ENCODE measurements around the gene SLC46A2.
A peak's percentile ranks its signal among the peaks of the same experiment; 100 is the strongest.

The SLC46A2 gene

GRCh38 chr9:112884721-112885120, 6.0 kb downstream of the SLC46A2 start:
- DNase-seq = no peak

DNA sequence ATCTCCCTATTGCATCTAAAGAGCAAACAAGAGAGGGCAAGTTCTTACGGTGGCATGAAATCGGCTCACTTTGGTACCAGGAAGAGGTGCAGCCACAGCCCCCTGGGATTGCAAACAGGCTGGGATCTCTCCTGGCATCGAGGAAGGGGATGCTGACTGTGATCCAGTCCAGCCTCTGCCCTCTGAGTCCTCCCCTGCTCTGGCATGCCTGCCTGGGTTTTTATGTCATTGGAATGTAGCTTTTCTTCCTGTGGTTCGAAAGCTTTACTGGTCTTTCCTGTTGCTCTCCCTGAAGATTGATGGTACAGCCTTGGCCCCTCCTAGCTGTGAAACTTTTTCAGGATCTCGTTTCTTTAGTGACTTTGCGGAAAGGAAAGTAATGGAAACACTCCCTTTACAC, 6.6 kb downstream of the SLC46A2 start:
- DNase-seq = no peak

- DNase-seq = no peak
These were observed 9.3 kb downstream of the SLC46A2 start for GRCh38 chr9:112881331-112881730.

- no peak for DNase-seq
These were observed 10.0 kb downstream of the SLC46A2 start for GRCh38 chr9:112880650-112881049.

GRCh38 chr9:112878752-112879151, 11.9 kb downstream of the SLC46A2 start:
- no peak for DNase-seq

- no peak for DNase-seq
These were observed 16.8 kb downstream of the SLC46A2 start for GRCh38 chr9:112873773-112874405.

GRCh38 chr9:112872019-112872418, 18.7 kb downstream of the SLC46A2 start:
- peak; percentile 37 for DNase-seq

DNA sequence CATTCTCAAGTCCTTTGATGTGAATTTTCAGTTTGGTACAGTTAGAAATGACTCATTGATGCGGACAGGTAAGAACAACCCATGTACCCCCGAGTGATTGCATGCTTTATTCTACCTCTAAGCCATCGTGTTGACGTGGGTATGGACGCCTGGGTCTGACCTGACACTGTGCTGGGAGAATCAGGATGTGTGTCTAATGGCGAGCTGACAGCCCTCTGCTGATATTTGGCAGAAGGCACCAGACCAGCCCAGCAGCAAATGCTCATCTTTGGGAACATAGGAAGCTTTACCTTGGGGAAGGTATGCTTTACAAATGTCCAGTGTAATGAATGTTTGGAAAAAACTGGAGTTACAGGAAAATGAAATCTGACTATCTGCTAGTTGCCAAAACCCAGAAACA, 20.1 kb downstream of the SLC46A2 start:
- no peak for DNase-seq

- peak; percentile 10 for DNase-seq
These were observed 20.8 kb downstream of the SLC46A2 start for GRCh38 chr9:112869917-112870316.

- DNase-seq = no peak
These were observed 21.6 kb downstream of the SLC46A2 start for GRCh38 chr9:112869041-112869529.

DNA sequence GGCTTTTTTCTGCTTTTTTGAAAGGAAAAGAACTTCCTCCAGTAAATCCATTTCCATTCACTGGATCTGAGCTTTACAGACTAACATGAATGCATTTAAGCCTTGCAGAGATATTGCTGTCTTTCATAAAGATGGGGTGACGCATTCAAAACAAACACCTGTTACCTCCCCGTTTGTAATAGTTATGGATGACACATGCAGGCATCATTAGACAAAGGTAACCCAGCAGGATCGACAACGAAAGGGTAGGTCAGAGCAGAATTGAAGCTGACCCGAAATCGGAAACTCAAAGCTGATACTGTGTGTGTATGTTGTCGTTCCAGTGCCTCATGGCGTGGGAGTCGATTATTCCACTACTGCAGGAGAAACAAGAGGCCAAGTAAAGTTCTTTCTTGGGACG, 22.2 kb downstream of the SLC46A2 start:
- DNase-seq = no peak

DNA sequence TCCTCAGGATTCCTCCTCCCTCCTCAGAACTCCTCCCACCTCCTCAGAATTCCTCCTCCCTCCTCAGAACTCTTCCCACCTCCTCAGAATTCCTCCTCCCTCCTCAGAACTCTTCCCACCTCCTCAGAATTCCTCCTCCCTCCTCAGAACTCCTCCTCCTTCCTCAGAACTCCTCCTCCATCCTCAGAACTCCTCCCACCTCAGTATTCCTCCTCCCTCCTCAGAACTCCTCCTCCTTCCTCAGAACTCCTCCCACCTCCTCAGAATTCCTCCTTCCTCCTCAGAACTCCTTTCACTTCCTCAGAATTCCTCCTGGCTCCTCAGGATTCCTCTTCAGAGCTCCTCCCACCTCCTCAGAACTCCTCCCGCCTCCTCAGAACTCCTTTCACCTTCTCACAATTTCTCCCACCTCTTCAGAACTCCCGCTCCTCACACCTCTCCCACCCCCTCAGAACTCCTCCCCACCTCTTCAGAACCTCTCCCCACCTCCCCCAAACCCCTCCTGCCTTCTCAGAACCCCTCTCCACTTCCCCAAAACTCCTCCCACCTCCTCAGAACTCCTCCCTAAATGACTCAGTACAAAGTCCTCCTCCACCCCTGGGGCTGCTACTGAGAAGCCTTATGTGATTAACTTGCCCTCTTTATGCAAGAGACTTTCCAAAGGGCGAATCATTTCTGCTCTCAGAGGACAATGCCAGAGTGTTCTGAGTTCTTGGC, 23.2 kb downstream of the SLC46A2 start:
- no peak for DNase-seq

DNA sequence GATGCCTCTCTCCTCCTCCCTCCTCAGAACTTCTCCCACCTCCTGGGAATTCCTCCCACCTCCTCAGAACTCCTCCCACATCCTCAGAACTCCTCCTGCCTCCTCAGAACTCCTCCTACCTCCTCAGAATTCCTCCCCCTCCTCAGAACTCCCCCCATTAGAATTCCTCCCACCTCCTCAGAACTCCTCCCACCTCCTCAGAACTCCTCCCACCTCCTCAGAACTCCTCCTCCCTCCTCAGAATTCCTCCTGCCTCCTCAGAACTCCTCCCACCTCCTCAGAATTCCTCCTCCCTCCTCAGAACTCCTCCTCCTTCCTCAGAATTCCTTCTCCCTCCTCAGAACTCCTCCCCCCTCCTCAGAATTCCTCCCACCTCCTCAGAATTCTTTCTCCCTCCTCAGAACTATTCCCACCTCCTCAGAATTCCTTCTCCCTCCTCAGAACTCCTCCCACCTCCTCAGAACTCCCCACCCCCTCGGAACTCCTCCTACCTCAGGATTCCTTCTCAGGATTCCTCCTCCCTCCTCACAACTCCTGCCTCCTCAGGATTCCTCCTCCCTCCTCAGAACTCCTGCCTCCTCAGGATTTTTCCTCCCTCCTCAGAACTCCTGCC, 23.9 kb downstream of the SLC46A2 start:
- no peak for DNase-seq

- no peak for DNase-seq
These were observed 25.7 kb downstream of the SLC46A2 start for GRCh38 chr9:112864982-112865381.

DNA sequence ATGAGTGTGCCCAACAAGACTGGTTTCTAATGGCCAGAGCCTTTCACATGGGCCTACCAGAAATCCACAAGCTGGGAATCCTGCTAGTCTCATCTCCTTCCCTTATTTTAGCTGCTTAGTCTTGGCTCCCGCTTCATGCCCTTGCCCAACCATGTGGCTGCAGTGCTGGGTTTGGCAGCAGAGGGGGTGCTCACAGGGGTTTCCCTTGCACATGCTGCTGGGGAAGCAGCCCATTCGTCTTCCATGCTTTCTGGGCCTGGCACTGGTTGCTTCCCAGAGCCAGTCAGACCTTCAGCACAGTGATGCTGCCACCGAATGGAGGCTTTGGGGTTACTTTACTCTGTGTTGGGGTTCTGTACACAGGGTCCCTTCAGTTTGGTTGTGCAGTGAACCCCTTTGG, 26.3 kb downstream of the SLC46A2 start:
- no peak for DNase-seq

GRCh38 chr9:112863746-112864145, 26.9 kb downstream of the SLC46A2 start:
- DNase-seq = no peak

DNA sequence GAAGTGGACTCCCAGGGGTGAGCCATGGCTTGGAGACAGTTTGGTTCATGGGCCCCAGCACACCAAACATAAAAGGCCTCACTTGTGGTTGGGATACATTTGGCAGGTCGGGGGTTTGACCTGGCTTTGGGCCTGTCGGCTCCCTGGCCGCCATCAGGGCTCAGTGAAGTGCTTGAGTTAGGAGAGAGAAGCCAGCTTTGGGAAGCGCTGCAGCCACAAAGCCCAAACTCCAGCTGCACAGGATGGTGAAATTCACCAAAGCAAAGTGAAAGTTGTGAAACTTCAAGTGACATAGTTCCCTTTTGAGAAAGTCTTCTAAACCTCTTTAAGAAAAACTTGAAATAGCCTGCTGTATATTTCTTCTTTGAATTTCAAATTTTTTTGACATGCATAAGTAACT, 27.5 kb downstream of the SLC46A2 start:
- DNase-seq = no peak

GRCh38 chr9:112861638-112862555, 28.8 kb downstream of the SLC46A2 start:
- no peak for DNase-seq

DNA sequence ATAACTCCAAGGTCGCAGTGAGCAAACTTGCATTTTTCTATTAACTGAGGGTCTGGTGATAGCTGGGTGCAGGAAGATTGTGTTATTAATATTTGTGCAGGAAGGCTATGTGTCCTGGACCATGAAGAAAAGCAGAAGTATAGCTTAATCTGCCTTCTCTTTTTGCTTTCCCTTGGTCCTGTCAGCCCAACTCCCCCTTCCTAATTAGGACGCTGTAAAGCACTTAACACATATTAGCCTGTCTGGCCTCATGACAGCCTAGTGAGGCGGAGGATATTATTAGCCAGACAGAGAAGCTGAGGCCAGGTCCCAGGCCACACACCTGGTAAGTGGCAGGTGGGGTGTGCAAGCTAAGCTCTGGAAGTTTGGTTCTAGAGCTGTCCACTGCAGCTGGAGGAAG, 29.5 kb downstream of the SLC46A2 start:
- no peak for DNase-seq

- DNase-seq = no peak
These were observed 30.2 kb downstream of the SLC46A2 start for GRCh38 chr9:112860451-112860850.

DNA sequence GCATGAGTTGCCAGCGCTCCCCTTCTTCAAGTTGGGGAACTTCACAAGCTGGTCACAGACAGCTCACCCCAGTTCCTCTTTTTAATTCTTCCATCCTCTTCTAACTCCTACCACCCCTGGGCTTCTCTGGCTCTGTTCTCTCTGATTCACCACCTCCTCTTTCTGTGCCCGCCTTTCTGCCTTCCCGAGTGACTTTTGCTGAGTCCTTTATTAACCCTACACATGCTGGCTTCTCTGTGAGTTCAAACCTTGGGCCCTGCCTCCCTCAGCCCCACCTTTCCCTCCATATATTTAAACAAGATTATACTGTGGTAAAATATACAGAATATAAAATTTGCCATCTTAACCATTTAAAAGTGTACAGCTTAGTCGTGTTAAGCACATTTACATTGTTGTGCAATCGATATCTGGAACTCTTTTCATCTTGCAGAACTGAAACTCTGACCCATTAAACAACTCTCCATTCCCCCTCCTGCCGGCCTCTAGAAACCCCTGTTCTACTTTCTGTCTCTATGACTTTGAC, 32.0 kb downstream of the SLC46A2 start:
- no peak for DNase-seq

DNA sequence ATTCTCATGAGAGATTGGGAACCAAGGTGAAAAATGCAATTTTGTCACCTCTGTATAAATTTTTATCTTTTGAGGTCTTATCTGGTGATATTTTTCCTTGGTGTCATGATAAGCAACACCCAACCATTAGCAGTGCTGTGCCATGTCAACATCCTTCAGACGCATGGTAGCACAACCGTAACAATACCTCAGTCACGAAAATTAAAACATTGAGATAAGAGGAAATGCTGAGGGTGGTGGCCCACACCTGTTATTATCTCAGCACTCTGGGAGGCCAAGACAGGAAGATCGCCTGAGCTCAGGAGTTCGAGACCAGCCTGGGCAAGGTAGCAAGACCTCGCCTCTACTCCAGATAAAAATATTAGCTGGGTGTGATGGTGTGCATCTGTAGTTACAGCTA, 32.7 kb downstream of the SLC46A2 start:
- DNase-seq = no peak

- peak; percentile 72 for DNase-seq
These were observed 33.8 kb downstream of the SLC46A2 start for GRCh38 chr9:112856843-112857242.

All from NCI-H69 (cell line).